Activated CD8-positive, alpha-beta T cell treated with anti-CD3 and anti-CD28 coated beads for 36 hours (primary cell): ENCODE data around the gene DNM3. TPM values are rescaled to one million over a fixed set of nuclear protein-coding genes. Genes with fewer than 3 reads are reported as not detected.

Experiments used
- ATAC-seq: fragments of 200-7000 bp; cut with Tn5 transposase; one replicate; pipeline ENCODE4 v1.10.0; 2021; ENCODE audit warnings: mild to moderate bottlenecking, moderate library complexity
- CTCF ChIA-PET: fragments of 350-600 bp; sonication (Branson Sonifier 250); formaldehyde crosslinking; loops from one replicate; lab custom pipeline; 2021; ENCODE audit warnings: antibody characterized with exemption; lab: Charles Lee
- POLR2A ChIA-PET: fragments of 350-600 bp; sonication (Branson Sonifier 250); formaldehyde crosslinking; loops from one replicate; lab custom pipeline; 2021; ENCODE audit warnings: antibody characterized with exemption; lab: Charles Lee
- DNase-seq: peaks from one replicate; pipeline ENCODE4 v3.0.0-alpha.2; 2020
- H3K27ac Mint-ChIP-seq: one replicate; pipeline ENCODE4 v1.8.0; 2021; ENCODE audit warnings: mild to moderate bottlenecking, mixed read lengths
- H3K27me3 Mint-ChIP-seq: one replicate; pipeline ENCODE4 v1.8.0; 2021; ENCODE audit warnings: mixed read lengths
- H3K36me3 Mint-ChIP-seq: one replicate; pipeline ENCODE4 v1.8.0; 2021; ENCODE audit warnings: low read depth, mixed read lengths
- H3K4me1 Mint-ChIP-seq: one replicate; pipeline ENCODE4 v1.8.0; 2021; ENCODE audit warnings: low read depth, mixed read lengths
- H3K4me3 Mint-ChIP-seq: one replicate; pipeline ENCODE4 v1.8.0; 2021; ENCODE audit warnings: mild to moderate bottlenecking, moderate library complexity, mixed read lengths
- H3K9me3 Mint-ChIP-seq: one replicate; pipeline ENCODE4 v1.8.0; 2021; ENCODE audit warnings: mixed read lengths
- intact Hi-C: fragments of 100-400 bp; cut with micrococcal nuclease; formaldehyde crosslinking; loops from one replicate; pipeline ENCODE4 v1.10.0; 2022
- total RNA-seq, 2 experiments: library from RNA; stranded (reverse); gene quantifications; one replicate each; pipeline ENCODE4 v1.2.3, GENCODE V29; 2021
- TF ChIP-seq, protein P1 (sequence below): fragments of 200-600 bp; IDR thresholded peaks from one replicate; pipeline ENCODE4 v1.8.0; 2022; ENCODE audit warnings: antibody characterized with exemption, mild to moderate bottlenecking

DNM3 gene
- total RNA-seq, 2 experiments from 2014 or later, result 0.58 to 1.1 TPM

DNA sequence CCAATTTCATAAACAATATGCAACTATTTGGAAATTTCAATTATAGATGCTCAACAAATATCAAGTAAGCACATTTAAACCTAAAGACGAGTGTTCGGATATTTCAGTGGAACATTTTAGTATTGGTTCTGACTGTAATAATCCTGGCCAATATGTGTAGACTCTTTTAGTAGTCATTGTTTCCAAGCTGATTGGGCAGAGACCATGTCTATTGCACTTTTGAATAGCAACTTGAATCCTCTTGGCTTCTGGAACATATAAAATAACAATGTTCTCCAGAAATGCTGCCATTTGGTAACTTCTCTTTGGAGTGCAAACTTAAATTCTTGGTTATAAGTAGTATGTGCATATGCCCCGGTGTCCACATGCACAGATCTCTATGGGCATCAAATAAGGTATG lies 373.7 kb downstream of the DNM3 start:
- ATAC-seq (no peak), DNase-seq (no peak)
- H3K4me3 Mint-ChIP-seq, result no peak overlapping the region
- no peak overlapping the region for H3K27ac Mint-ChIP-seq
- TF ChIP-seq, protein P1, sequence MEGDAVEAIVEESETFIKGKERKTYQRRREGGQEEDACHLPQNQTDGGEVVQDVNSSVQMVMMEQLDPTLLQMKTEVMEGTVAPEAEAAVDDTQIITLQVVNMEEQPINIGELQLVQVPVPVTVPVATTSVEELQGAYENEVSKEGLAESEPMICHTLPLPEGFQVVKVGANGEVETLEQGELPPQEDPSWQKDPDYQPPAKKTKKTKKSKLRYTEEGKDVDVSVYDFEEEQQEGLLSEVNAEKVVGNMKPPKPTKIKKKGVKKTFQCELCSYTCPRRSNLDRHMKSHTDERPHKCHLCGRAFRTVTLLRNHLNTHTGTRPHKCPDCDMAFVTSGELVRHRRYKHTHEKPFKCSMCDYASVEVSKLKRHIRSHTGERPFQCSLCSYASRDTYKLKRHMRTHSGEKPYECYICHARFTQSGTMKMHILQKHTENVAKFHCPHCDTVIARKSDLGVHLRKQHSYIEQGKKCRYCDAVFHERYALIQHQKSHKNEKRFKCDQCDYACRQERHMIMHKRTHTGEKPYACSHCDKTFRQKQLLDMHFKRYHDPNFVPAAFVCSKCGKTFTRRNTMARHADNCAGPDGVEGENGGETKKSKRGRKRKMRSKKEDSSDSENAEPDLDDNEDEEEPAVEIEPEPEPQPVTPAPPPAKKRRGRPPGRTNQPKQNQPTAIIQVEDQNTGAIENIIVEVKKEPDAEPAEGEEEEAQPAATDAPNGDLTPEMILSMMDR, result no peak
- no peaks in the 10 kb centered on the region for H3K36me3 Mint-ChIP-seq
- CTCF ChIA-PET, result no interaction called here
- intact Hi-C loops, result no loop called here
- H3K4me1 Mint-ChIP-seq, result no peaks in the 10 kb centered on the region
- no peaks in the 10 kb centered on the region for H3K9me3 Mint-ChIP-seq
- POLR2A ChIA-PET, result no interaction called here
- no peaks in the 10 kb centered on the region for H3K27me3 Mint-ChIP-seq

DNA sequence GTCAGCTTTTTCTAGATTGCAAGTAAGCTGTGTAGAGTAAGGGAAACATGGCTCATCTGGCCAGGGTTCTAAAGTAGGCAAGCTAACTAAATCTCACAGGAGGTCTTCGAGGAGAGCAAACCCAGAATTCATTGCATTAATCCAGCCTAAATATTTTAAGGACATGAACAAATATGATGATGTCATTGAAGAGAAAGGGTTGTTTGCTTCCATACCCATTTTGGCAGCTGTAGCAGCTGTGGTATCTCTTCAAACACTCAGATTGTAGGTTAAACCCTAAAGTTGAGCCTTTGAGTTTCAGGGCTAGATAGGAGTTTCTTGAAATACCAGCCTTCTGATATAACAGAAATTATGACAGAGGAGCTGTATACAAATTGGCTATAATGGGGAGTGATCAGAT lies 378.7 kb downstream of the DNM3 start:
- DNase-seq (no peak), ATAC-seq (no peak)
- H3K4me3 Mint-ChIP-seq, result no peak overlapping the region
- ChIA-PET POLR2A (no interaction called here), CTCF (no interaction called here)
- no peaks in the 10 kb centered on the region for H3K36me3 Mint-ChIP-seq
- TF ChIP-seq, protein P1, result no peak
- H3K27ac Mint-ChIP-seq, result no peak overlapping the region
- intact Hi-C loops, result no loop called here
- no peaks in the 10 kb centered on the region for H3K9me3 Mint-ChIP-seq
- H3K27me3 Mint-ChIP-seq, result no peaks in the 10 kb centered on the region
- H3K4me1 Mint-ChIP-seq, result no peaks in the 10 kb centered on the region

DNA sequence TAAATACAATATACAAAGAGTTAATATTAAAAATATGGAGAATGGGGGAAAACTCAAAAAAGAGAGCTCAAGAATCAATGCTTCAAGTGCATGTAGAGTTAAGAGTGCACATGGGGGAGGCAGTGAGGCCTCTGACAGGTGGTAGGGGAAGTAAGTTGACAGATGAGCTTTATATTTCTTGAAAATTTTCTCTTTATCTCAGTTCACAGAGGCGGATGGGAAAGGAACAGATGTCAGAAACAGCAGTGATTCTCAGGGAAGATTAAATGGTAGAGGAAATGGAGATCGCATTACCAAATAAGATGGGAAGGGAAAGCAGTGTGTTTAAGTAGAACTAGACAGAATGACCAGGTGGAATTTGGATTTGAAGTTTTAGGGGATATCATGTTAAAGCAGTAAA lies 379.1 kb downstream of the DNM3 start:
- Mint-ChIP-seq H3K27ac (no peak overlapping the region), H3K4me1 (no peaks in the 10 kb centered on the region), H3K4me3 (no peak overlapping the region), H3K36me3 (no peaks in the 10 kb centered on the region), H3K27me3 (no peaks in the 10 kb centered on the region), H3K9me3 (no peaks in the 10 kb centered on the region)
- ATAC-seq (no peak), DNase-seq (no peak)
- POLR2A ChIA-PET, result no interaction called here
- TF ChIP-seq, protein P1, result no peak
- intact Hi-C loops, result no loop called here
- CTCF ChIA-PET, result no interaction called here

DNA sequence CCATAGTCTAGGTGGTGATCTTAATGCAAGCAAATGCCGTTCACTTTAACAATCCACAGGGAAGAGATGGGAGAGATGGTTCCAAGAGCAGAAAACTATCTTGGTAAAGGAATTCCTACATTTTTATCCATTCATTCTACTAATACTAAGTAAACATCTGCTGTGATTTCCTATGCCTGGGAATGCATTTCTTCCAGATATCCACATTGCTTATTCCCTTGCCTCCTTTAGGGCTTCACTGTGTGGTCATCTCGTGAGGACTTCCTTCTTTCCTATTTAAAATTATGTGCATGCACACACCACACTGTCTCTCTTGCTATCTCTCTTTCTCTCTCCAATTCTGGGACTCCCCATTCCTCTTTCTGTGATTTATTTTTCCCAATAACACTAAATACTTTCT lies 380.1 kb downstream of the DNM3 start:
- no peak for DNase-seq
- no peaks in the 10 kb centered on the region for H3K9me3 Mint-ChIP-seq
- H3K4me1 Mint-ChIP-seq, result no peaks in the 10 kb centered on the region
- POLR2A ChIA-PET, result no interaction called here
- TF ChIP-seq, protein P1, result no peak
- H3K27me3 Mint-ChIP-seq, result no peaks in the 10 kb centered on the region
- H3K36me3 Mint-ChIP-seq, result no peaks in the 10 kb centered on the region
- no peak overlapping the region for H3K27ac Mint-ChIP-seq
- intact Hi-C loops, result no loop called here
- CTCF ChIA-PET, result no interaction called here
- no peak for ATAC-seq
- no peak overlapping the region for H3K4me3 Mint-ChIP-seq

DNA sequence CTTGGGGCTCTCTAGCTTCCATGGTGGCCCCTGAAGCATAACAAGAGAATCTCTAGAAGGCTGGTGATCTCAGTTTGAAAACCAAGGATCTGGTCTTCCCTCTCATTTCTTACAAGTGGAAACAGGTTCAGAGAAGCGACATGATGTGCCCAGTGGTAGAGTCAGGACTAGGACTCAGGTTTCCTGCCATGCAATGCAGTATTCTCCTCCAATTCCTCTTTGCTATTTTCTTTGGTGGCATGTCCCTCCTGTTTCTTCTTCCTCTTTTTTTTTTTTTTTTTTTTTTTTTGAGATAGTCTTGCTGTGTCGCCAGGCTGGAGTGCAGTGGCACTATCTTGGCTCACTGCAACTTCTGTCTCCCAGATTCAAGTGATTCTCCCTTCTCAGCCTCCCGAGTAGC lies 383.6 kb downstream of the DNM3 start:
- Mint-ChIP-seq H3K27me3 (no peaks in the 10 kb centered on the region), H3K27ac (no peak overlapping the region), H3K4me3 (no peak overlapping the region), H3K36me3 (no peaks in the 10 kb centered on the region), H3K4me1 (no peaks in the 10 kb centered on the region), H3K9me3 (no peaks in the 10 kb centered on the region)
- no peak for DNase-seq
- POLR2A ChIA-PET, result interaction anchor here (0.7 kb wide), 2 partner anchors 21 to 46 kb away, joined by 3 to 4 read pairs; no protein-coding TSS in a partner anchor
- intact Hi-C loops, result no loop called here
- CTCF ChIA-PET, result interaction anchor here (1.6 kb wide), 1 partner anchor 130 kb away, joined by 3 read pairs; no protein-coding TSS in a partner anchor
- ATAC-seq, result no peak
- TF ChIP-seq, protein P1, result no peak
